NCI-H2107 treated with DMSO at 0.1 percent for 48 hours (cell line): Measurements from ENCODE around the gene RIMKLA.

Experiments
- DNase-seq: peaks from one replicate; lab custom pipeline; 2025; ENCODE audit not compliant: unreplicated experiment; lab: John Stamatoyannopoulos, UW

The RIMKLA gene, protein sequence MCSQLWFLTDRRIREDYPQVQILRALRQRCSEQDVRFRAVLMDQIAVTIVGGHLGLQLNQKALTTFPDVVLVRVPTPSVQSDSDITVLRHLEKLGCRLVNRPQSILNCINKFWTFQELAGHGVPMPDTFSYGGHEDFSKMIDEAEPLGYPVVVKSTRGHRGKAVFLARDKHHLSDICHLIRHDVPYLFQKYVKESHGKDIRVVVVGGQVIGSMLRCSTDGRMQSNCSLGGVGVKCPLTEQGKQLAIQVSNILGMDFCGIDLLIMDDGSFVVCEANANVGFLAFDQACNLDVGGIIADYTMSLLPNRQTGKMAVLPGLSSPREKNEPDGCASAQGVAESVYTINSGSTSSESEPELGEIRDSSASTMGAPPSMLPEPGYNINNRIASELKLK

DNA sequence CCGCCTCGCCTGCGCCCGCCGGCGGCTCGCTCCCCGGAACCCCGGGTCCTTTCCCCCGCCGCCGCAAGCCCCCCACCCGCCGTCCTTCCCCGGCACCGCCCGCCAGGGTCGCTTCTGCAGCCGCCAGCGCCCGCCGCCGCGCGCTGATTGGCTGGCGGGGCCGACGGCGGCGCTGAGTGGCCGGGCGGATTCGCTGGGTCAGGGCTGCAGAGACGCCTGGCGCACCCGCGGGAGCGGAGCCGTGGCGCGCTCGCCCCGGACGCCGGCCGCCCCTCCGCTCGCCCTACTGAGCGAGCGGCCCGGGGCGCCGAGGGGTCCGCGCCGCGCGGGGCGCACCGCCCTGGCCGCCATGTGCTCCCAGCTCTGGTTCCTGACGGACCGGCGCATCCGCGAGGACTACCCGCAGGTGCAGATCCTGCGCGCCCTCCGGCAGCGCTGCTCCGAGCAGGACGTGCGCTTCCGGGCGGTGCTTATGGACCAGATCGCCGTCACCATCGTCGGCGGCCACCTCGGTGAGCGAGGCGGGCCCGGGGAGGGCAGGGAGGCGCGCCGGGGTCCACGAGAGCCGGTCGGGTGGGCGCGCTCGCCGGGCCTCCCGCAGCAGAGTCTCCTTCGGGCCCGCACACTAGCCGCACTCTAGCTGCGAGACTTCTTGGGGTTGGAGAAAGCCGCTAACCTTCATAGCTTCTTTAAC, at the start of gene RIMKLA:
Gene RIMKLA (plus strand): TSS at position 207 of the 694 bp plus-strand sequence. CDS start 143 bp downstream, at position 350.
- peak; percentile 49 for DNase-seq

DNA sequence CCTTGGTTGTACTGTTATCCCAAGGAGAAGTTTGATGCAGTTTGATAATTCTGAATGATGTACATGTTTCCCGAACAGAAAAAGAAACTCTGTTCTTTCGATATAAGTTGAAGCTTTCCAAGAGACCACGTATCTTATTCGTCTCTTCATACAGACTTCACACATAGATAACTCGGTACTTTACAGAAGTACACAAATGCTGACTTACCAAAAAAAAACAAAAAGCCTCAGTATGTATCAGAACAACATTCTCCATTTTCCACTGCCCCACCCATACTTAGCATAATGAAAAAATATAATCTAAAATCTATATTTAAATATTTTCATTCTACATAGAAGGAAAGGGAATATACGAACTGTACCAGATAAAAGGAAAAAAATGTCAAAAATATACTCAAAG, 47.7 kb upstream of the RIMKLA start:
- no peak for DNase-seq

DNA sequence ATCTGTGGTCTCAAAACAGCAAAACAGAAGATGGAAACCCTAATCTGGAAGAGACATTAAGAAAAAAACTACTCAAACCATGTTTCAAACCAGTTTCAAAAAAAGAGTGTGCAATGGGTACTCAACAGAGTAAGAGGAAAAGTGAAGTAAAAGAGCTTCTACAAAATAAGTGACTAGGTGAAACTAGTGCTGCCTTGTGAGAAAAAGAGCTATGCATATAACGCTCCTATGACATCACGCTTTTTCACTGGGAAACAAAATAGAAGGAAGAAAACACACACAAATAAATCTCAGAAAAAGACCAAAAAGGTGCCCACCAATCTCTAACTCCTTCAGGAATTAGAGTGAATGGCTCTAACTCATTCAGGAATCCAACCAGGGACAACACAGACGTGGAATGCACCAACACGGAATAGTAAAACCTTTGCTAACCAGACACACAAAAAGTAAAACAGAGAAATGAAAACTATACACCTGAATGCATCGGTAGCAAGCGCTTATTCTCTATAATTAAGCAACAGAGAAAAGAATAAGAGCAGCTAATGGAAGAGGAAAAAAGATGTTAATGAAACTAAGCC, 46.8 kb upstream of the RIMKLA start:
- DNase-seq = no peak

DNA sequence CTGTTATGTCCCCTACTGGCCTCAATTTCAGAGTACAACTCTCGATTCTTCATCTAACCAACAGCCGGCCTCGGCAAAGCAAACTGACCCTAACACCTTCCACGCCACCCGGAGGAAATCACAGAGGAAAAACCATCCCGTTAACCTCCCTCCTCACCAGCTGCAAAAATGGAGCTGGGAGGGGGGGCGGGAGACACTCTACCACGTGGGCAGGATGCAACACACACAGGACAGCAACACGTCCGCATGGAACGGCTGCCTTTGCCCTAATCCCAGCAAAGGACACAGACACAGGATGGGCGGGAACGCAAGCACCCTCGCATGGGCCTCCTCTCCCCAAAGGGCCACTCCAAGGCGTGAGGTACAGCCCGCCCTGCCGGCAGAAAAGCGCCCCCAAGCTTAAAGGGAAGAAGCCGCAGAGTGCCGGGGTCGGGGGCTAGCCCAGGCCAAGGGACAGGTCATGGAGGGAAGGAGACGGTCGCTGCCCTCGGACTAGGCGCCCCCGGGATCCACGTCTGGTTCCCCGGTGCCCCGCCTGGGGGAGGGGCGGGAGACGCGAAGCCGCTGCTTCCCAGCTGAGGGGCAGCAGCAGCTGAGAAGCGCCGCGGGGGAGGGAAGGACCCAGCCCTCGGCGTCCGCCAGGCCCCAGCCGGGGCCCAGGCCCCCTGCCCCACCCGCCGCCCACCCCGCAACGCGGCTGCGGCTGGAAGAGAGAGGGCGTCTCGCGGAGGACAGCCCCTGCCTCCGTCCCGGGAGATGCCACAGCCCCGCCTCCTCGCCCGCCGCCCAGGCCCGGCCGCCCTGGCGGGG, 46.1 kb upstream of the RIMKLA start:
- peak; percentile 49 for DNase-seq

DNA sequence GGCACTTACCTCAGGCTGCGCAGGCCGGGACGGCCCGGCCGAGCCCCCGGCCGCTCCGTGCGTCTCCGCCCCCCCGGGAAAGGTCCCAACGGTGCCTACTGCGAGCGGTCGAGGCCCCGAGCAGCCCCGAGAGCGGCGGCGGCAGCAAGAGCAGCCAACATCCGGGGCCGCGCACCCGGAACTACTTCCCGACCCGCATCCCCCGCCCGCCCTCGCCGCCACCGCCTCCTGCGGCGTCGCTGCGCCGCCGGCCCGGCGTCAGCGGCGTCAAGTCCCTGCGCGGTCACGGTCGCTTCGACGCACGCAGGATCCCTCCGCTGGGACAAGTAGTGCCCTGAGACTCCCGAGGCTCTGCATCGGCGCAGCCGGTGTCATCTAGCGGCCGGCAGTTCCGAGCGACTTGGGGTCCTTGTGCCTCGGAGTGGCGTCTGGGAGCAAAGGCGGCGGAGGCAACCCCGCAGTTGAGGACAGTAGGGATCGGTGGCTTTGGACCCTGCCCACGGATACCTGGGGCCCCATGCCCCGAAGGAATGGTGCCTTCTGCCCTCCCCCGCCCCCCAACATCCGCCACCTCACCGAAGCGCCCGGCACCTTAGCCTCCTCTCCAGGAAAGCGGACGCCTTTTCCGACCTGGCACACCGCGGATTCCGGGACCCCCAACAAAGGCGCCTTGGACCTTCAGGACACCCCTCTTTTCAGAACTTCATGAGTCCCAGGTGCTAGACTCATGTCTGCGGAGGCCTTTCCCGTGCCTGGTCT, 45.4 kb upstream of the RIMKLA start, which contains the start of gene FOXJ3:
Gene FOXJ3 (minus strand): TSS at position 186 of the 759 bp plus-strand sequence. CDS start 24,142 bp downstream, outside the sequence.
- DNase-seq = peak; percentile 62

DNA sequence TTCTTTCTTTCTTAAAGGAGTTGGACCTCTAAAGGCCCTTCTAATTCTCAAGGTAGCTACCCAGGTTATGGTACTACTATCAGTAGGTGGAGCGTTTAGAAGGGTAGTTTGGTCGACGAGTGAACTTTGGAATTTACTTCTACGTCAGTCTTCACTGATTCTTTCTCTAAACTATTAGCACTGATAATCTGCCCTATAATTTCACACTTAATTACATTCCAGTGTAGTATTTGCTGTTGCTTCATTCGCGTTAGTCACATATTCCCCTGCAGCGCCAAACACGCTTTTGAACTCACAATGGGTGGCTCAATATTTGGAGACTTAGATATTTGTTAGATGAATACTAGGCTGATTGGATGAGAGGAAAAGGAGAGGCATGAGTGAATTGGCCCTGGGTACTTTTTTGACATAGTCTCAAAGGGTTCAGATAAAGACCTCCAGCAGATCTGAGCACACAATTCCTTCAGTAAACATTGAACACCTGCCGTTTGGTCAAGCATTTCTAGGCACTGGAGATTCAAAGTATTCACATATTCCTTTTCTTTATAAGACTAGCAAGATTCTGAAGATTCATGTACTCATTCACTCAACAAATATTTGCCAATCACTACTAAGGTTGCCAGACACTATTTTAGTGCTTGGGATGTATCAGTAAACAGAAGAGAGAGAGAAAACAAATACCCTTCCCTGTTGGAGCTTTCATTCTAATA, 44.6 kb upstream of the RIMKLA start:
- peak; percentile 93 for DNase-seq

DNA sequence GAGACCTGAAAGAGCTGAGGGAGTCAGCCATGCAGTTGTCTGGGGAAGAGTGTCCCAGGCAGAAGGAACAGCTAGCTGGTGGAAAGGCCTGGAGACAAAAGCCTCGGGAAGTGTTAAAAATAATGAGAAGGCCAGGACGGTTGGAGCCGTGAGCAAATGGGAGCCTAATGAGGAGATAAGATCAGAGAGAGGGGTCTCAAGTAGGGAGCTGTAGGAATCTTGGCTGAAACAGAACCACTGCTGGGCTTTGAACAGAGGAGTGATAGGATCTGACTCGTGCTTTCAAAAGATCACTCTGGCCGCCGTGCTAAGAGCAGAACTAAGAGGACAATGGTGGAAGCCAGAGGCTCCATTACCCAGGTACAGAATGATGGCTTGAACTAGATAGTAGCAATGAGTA, 43.6 kb upstream of the RIMKLA start:
- DNase-seq = no peak

DNA sequence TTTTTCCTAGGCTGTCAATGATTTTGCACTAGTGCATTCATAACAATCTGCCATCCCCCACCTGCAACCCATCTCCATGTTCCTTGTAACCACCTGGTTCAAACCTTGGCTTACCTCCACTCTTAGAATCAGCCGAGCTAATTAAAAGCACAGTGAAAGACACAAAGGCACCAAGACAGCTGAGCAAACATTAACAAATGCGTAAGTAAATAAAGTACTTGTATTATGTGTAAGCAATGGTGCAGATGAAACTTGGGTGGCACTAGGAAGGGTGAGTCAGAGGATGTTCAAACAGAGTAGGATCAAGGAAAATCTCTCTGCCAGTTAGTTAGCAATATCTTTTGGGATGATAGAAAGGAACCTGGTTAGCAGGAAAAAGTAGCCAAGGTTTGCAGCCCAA, 40.5 kb upstream of the RIMKLA start:
- DNase-seq = peak; percentile 100

DNA sequence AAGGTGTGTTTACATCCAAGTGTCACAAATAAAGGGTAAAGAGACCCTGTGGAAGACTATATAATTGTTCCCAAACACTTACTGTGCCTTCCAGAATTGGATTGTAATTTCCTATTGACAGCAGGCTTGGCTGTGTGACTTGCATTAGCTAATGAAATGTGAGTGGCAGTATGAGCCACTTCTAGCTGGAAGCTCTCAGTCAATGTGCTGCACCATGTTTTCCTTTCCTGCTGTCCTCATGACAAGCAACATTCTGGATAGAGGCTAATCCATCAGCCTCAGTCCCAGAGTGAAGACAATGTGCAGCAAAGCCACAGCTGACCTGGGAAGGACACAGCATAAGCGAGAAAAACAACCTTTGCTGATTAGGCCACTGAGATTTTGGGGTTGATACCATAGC, 39.7 kb upstream of the RIMKLA start:
- peak; percentile 93 for DNase-seq

DNA sequence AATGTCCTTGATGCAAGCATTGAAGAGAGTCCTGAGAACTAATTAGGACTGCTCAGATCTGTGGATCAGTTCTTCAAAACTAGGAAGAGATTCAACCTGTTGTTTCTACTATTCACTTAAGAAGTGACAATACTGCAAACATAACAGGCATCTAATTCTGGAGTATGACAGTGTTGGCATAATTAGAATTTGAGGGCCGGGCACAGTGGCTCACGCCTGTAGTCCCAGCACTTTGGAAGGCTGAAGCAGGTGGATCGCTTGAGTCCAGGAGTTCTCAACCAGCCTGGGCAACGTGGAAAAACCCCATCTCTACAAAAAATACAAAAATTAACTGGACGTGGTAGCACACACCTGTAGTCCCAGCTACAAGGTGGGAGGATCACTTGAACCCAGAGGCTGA, 37.5 kb upstream of the RIMKLA start:
- no peak for DNase-seq

DNA sequence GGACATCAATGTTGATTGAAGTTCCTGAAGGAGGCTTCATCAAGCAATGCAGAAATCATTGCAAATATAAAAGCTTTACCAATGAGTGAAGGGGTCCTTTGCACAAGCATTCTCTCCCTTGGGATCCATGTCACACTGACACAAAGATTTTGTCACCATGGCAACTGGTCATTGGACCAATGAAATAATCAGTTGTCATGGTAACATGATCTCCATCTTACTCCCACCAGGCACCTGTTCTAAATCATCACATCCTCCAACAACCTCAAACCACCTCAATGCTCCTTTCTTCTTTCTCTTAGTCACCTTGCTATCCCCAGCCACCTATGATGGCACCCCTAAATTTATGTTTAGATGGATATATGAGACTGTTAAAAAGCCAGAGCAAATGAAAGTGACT, 32.1 kb upstream of the RIMKLA start:
- DNase-seq = no peak

DNA sequence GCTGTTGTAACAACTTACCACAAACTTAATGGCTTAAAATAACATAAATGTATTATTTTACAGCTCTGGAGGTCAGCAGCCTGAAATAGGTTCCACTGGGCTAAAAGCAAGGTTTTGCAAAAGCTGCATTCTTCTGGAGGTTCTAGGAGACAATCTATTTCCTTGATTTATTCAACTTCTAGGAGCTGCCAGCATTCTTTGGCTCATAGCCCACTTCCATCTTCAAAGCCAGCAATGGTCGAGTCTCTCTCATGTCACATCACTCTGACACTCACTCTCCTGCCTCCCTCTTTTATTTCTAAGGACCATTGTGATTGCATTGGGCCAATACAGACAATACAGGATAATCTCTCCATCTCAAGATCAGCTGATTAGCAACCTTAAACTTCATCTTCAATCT, 30.5 kb upstream of the RIMKLA start:
- DNase-seq = no peak

DNA sequence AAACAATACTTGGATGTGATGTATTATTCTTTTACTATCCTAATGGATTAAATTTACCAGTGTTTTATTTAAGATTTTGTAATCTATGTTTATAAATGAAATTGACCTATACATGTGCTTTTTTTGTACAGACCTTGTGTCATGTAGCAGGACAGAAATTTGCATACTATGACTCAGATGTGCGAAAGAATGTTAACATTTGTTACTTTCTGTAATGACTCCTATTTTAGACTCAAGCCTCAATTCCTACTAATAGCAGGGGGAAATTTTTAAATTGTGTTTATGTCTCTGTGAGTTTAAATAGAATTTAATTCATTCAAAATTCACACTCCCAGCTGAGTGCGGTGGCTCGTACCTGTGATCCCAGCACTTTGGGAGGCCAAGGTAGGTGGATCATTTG, 21.8 kb upstream of the RIMKLA start:
- DNase-seq = no peak

DNA sequence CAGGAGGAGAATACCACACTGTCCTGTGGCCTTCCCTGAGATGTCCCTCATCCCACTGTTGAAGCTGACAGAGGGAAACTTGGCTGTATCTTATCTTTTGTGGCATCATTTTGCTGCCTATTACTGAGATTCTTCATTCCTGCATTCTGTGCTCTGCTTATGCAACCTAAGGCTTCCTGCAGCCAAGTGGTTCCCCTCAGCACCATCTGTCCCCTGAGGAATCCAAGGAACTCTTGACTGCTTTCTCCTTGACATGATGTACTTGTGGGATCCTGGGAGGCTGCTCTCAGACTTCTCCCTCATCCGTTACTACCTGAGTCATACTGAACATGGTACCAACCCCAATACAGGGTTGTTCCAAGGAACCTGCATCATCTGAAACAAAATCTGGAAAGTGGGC, 21.1 kb upstream of the RIMKLA start:
- DNase-seq = no peak

DNA sequence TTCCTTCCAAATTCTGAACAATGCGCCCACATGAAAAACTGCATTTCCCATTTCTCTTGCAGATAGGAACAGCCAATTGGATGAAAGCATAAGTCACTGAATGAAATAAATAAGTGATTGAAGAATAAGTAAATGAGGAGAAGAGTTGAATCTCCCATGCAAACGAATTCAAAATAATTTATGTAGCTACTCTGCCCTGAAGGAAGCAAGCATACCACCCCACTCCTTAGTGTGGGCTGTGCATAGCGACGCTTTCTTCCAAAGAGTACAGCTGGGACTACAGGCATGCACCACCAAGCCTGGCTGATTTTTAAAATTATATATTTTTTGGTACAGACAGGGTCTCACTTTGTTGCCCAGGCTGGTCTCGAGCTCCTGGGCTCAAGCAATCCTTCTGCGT, 16.5 kb upstream of the RIMKLA start:
- no peak for DNase-seq

DNA sequence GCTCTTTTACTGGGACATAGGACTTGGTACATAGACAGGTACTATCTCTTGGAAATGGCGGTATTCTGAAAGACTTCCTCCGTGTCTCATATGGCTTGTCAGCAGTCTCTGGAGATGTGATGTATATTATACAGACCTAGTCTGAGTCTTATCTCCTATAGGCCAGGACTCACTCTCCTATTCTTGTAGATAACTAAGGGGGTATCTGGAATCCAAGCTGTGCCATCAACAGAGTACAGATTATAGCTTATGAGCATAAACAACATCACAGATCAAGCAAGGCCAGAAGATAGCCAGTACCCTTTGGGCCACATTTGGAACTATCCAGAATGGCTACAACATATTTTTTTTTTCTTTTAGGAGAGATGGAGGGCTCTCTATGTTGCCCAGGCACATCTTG, 16.1 kb upstream of the RIMKLA start:
- DNase-seq = no peak

DNA sequence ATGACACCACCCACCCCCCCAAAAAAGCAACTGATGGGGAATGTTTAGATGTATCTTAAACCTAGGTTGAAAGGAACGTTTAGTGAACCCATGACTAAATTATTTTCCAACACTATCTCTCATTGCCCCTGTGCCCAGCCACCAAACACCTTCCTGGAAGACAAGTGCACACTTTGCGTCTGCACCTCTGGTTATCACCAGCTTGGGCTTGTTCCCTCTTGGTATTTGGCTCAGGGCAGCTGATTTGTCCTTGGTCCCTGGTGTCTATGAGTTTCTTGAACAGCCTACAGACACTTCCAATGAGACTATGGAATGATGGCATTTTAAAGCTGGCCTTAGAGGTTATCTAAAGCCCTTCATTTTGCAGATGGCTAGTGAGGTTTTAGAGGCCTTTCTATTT, 15.5 kb upstream of the RIMKLA start:
- no peak for DNase-seq

DNA sequence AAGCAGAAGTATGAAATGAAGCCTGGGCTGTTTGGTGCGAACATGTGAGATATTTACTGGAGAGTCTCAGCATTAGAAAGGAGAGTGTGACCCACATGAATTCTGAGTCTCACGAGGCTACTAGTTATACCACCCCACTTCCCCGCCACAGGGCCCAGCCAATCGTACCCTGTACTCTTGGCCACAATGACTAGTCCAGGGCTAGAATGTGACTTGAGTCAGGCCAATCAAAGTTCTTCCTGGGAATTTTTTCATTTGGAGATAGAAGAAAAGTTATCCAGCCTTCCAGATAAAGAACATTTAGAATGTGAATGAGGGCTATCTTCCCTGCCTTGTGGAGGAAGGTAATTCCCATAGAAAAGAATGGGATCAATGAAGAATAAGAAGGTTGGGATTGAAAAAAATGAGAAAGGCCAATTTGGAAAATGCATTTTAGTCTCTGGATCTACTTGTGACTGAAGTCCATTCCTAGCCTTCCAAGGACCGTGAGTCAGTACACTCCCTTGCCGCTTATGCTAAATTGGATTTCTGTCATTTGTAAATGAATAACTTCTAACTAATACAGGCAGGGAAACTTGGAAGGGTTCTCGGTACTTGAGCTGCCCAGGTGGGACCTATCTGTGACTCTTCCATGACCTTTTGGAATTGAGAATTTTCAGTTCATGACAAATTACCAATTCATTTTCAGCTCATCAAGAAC, 12.3 kb upstream of the RIMKLA start:
- DNase-seq = no peak

DNA sequence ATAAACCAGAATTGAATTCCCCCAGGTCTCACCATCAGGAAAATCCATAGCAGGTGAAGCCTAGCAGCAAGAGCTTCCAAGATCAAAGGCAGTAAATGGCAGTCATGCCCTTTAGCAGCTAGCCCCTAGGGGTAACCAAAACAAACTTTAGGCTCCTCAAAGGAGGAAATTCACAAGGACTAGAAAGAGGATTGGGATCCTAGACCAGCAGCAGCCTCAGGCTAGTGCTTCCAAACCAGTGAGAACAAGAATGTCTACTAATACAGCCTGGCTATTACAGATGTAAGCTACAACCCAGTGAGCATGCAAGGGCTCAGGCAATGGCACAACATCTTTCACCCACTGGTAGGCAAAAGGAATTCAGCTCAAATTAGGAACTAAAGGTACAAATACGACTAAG, 11.1 kb upstream of the RIMKLA start:
- DNase-seq = no peak
